Neural cell (in vitro differentiated cells): ENCODE results near the gene PFKL. TPM values are rescaled to one million over a fixed set of nuclear protein-coding genes. Genes with fewer than 3 reads are reported as not detected.

Experiments
- H2AFZ ChIP-seq: fragments of 200-600, 300-800 bp; sonication (generic), shearing (Covaris generic); 2 replicates; pipeline ENCODE4 v1.6.0; 2014; ENCODE audit warnings: low read depth, mild to moderate bottlenecking, antibody characterized with exemption, low read length, moderate library complexity
- H3F3A ChIP-seq: fragments of 200-600 bp; shearing (Covaris generic); 2 replicates; pipeline ENCODE4 v1.6.1; 2016; ENCODE audit warnings: mild to moderate bottlenecking, moderate library complexity, mixed read lengths, antibody characterized with exemption, low read length; ENCODE audit not compliant: insufficient read depth, poor library complexity, severe bottlenecking
- H3K27ac ChIP-seq: fragments of 200-600, 300-800 bp; sonication (generic), shearing (Covaris generic); 2 replicates; pipeline ENCODE4 v1.5.1; 2014; ENCODE audit warnings: mild to moderate bottlenecking, low read length, moderate library complexity
- H3K27me3 ChIP-seq: fragments of 300-800, 200-600 bp; sonication (generic), shearing (Covaris generic); 2 replicates; pipeline ENCODE4 v1.6.0; 2014; ENCODE audit warnings: mild to moderate bottlenecking, low read depth, low read length, moderate library complexity; ENCODE audit not compliant: insufficient read depth
- H3K36me3 ChIP-seq: fragments of 300-800, 200-600 bp; sonication (generic), shearing (Covaris generic); 2 replicates; pipeline ENCODE4 v1.5.1; 2014; ENCODE audit warnings: mild to moderate bottlenecking, antibody characterized with exemption, low read length, moderate library complexity; ENCODE audit not compliant: insufficient read depth
- H3K4me2 ChIP-seq: fragments of 300-800, 200-600 bp; sonication (generic), shearing (Covaris generic); 2 replicates; pipeline ENCODE4 v1.6.0; 2014; ENCODE audit warnings: mild to moderate bottlenecking, low read length
- H3K4me3 ChIP-seq: fragments of 300-800, 200-600 bp; sonication (generic), shearing (Covaris generic); 2 replicates; pipeline ENCODE4 v1.5.1; 2014; ENCODE audit warnings: mild to moderate bottlenecking, low read length, moderate library complexity
- H3K79me2 ChIP-seq: fragments of 200-600 bp; shearing (Covaris generic); replicated peaks from 2 replicates; pipeline ENCODE4 v1.6.0; 2014; ENCODE audit warnings: mild to moderate bottlenecking, low read length, moderate library complexity; ENCODE audit not compliant: insufficient read depth
- H3K9ac ChIP-seq: fragments of 300-800, 200-600 bp; sonication (generic), shearing (Covaris generic); 2 replicates; pipeline ENCODE4 v1.6.1; 2016; ENCODE audit warnings: mild to moderate bottlenecking, low read length, mixed read lengths
- H3K9me2 ChIP-seq: fragments of 200-600 bp; shearing (Covaris generic); 2 replicates; pipeline ENCODE4 v1.6.1; 2016; ENCODE audit warnings: mild to moderate bottlenecking, low read length, mixed read lengths; ENCODE audit not compliant: insufficient read depth
- H3K9me3 ChIP-seq: fragments of 200-600, 300-800 bp; sonication (generic), shearing (Covaris generic); 2 replicates; pipeline ENCODE4 v1.6.1; 2016; ENCODE audit warnings: mild to moderate bottlenecking, mixed run types, low read length, moderate library complexity, mixed read lengths
- H4K20me1 ChIP-seq: fragments of 200-600 bp; shearing (Covaris generic); 2 replicates; pipeline ENCODE4 v1.6.1; 2016; ENCODE audit warnings: mild to moderate bottlenecking, mixed run types; ENCODE audit not compliant: insufficient read depth
- CTCF ChIP-seq: fragments of 450-650 bp; IDR thresholded peaks from 2 replicates; pipeline ENCODE4 v1.5.1; 2014; ENCODE audit warnings: antibody characterized with exemption, mild to moderate bottlenecking, moderate library complexity; ENCODE audit not compliant: poor library complexity, severe bottlenecking
- EP300 ChIP-seq: fragments of 450-650 bp; conservative IDR thresholded peaks from 2 replicates; pipeline ENCODE4 v1.6.1; 2014; ENCODE audit warnings: antibody characterized with exemption, mild to moderate bottlenecking, moderate library complexity; ENCODE audit not compliant: poor library complexity, severe bottlenecking
- EZH2 ChIP-seq: fragments of 200-600, 300-800 bp; shearing (Covaris generic), sonication (generic); IDR thresholded peaks from 2 replicates; pipeline ENCODE4 v1.6.1; 2014; ENCODE audit warnings: antibody characterized with exemption, low read length, borderline replicate concordance, mild to moderate bottlenecking; ENCODE audit not compliant: insufficient read depth, poor library complexity, severe bottlenecking
- MXI1 ChIP-seq: fragments of 450-650 bp; conservative IDR thresholded peaks from 2 replicates; pipeline ENCODE4 v1.6.1; 2014; ENCODE audit warnings: antibody characterized with exemption, mild to moderate bottlenecking; ENCODE audit not compliant: poor library complexity, severe bottlenecking
- POLR2AphosphoS5 ChIP-seq: IDR thresholded peaks from 2 replicates; pipeline ENCODE4 v1.6.1; 2012
- RAD21 ChIP-seq: fragments of 450-650 bp; conservative IDR thresholded peaks from 2 replicates; pipeline ENCODE4 v1.6.1; 2014; ENCODE audit warnings: antibody characterized with exemption, mild to moderate bottlenecking, moderate library complexity
- REST ChIP-seq: IDR thresholded peaks from 2 replicates; pipeline ENCODE4 v1.6.1; 2012; ENCODE audit warnings: borderline replicate concordance
- SMC3 ChIP-seq: fragments of 450-650 bp; conservative IDR thresholded peaks from 2 replicates; pipeline ENCODE4 v1.6.1; 2014; ENCODE audit warnings: antibody characterized with exemption, mild to moderate bottlenecking, moderate library complexity; ENCODE audit not compliant: poor library complexity
- TAF1 ChIP-seq: IDR thresholded peaks from 2 replicates; pipeline ENCODE4 v1.6.1; 2012; ENCODE audit warnings: low read depth
- polyA plus RNA-seq: library from polyadenylated mRNA; depleted of rRNA; stranded (reverse); fragments of >200 nt; gene quantifications from 2 replicates; pipeline ENCODE4 v1.2.3, GENCODE V29; 2014

PFKL gene
- polyA plus RNA-seq, 1 donor from 2014 or later: 79.6 TPM

GRCh38 chr21:44356160-44356559, 56.3 kb downstream of the PFKL start:
- Histone ChIP-seq H2AFZ (no peak overlapping the region), H3K27me3 (peaks cover 14% of the 10 kb centered on the region), H3K27ac (no peak overlapping the region), H3F3A (no peaks in the 10 kb centered on the region), H3K9me3 (no peaks in the 10 kb centered on the region), H3K36me3 (no peaks in the 10 kb centered on the region), H3K79me2 (no peaks in the 10 kb centered on the region), H3K4me3 (no peak overlapping the region), H3K4me2 (no peak overlapping the region), H3K9me2 (no peaks in the 10 kb centered on the region), H3K9ac (no peak overlapping the region), H4K20me1 (no peaks in the 10 kb centered on the region)
- TF ChIP-seq MXI1: no peak
- TF ChIP-seq CTCF: no peak
- no peak for TF ChIP-seq RAD21
- TF ChIP-seq EP300: no peak
- TF ChIP-seq SMC3: no peak

- Histone ChIP-seq H3K27me3 (peaks cover 9% of the 10 kb centered on the region), H3K9me3 (no peaks in the 10 kb centered on the region), H3K79me2 (no peaks in the 10 kb centered on the region), H3K9ac (no peak overlapping the region), H2AFZ (no peak overlapping the region), H3K4me3 (no peak overlapping the region), H3F3A (no peaks in the 10 kb centered on the region), H3K27ac (no peak overlapping the region), H3K36me3 (no peaks in the 10 kb centered on the region), H3K4me2 (no peak overlapping the region), H3K9me2 (no peaks in the 10 kb centered on the region), H4K20me1 (no peaks in the 10 kb centered on the region)
- no peak for TF ChIP-seq REST
- no peak for TF ChIP-seq EP300
- TF ChIP-seq TAF1: no peak
- TF ChIP-seq POLR2AphosphoS5: no peak
- TF ChIP-seq MXI1: no peak
- no peak for TF ChIP-seq RAD21
- TF ChIP-seq CTCF: no peak
- TF ChIP-seq EZH2: no peak
- TF ChIP-seq SMC3: no peak
These were observed 56.8 kb downstream of the PFKL start for GRCh38 chr21:44356636-44357035.
